A549 (cell line): ENCODE data around the gene ELANE.

Experiments
- CBX2 ChIP-seq: fragments of 200-600 bp; sonication (generic); IDR thresholded peaks from 2 replicates; pipeline ENCODE4 v1.6.1; 2016; ENCODE audit warnings: low read depth, mild to moderate bottlenecking, borderline replicate concordance
- CTCF ChIP-seq: fragments of >200 bp; sonication (Bioruptor Twin); formaldehyde crosslinking; IDR thresholded peaks from 3 replicates; pipeline ENCODE4 v1.5.1; 2016
- EP300 ChIP-seq, 2 experiments: fragments of >200 bp; sonication (Bioruptor Twin); formaldehyde crosslinking; IDR thresholded peaks; 2 replicates in 1 of 2; 3 replicates in 1 of 2; pipeline ENCODE4 v1.6.1; 2016 to 2017
- RARB ChIP-seq: fragments of 250-450 bp; sonication (Bioruptor Pico); IDR thresholded peaks from 2 replicates; pipeline ENCODE4 v1.8.0; 2021; ENCODE audit warnings: mild to moderate bottlenecking, moderate library complexity

GRCh38 chr19:802498-803098, 49.5 kb upstream of the ELANE start:
- no peak for TF ChIP-seq RARB
- no peak for TF ChIP-seq EP300 (IDR thresholded peaks at IDR 0.05)
- TF ChIP-seq CTCF = no peak
- TF ChIP-seq CBX2 = no peak
